GM20431 (cell line): Measurements from ENCODE around the gene MALSU1.

Source experiments
- in situ Hi-C: fragments of 300-500 bp; cut with MseI, MboI; formaldehyde crosslinking; loops from one replicate; pipeline ENCODE4 v1.15.0; 2020; ENCODE audit warnings: low sequenced_read_pairs; ENCODE audit not compliant: unreplicated experiment

The MALSU1 gene

DNA sequence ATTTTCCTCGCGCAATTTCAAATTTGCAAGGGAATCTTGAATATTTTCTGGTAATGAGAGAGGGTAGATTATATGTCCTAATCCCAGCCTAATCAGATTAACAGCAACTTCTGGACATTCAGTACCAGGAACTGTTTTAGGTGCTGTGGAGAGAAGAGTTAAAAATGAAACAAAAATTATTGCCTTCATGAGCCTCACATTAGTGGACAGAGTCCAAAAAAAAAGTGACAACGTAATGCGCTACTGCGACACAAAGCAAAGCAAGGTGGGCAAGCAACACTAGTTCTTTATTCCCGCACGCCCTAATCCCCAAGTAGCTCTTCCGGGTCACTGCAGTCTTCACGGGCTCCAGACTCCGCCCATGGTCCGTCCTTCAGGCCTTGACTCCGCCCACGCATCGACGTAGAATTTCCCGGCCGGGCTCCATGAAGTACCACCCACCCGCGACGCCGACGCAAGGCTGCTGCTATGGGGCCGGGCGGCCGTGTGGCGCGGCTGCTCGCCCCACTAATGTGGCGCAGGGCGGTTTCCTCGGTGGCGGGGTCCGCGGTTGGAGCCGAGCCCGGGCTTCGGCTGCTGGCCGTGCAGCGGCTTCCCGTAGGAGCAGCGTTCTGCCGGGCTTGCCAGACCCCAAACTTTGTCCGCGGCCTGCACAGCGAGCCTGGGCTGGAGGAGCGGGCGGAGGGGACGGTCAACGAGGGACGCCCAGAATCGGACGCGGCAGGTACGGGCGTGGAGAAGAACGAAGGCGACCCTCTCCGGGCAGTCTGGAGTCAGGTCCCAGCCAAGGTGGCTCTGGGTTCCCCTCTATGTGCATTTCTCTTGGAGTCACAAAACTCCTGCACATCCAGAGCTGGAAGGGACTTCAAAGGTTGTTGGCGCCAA lies at the start of gene MALSU1:
Gene MALSU1, plus strand, starts transcription at position 455 of the 885 bp plus-strand sequence. Its CDS starts 14 bp downstream, at position 469.
- in situ Hi-C loops, result no loop called here

DNA sequence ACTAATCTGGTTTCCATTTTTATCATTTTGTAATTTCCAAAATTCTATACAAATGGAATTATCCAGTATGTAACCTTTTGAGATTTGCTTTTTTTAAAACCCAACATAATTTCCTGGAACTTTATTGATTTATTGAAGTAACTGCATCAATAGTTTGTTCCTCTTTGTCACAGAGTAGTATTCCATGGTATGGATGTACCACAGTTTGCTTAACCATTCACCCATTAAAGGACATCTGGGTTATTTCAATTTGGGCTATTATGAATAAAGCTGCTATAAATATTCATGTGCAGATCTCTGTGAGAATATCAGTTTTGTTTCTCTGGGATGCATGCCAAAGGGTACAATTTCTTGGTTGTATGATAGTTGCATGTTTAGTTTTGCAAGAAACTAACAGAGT lies 49.7 kb upstream of the MALSU1 start:
- in situ Hi-C loops, result no loop called here

DNA sequence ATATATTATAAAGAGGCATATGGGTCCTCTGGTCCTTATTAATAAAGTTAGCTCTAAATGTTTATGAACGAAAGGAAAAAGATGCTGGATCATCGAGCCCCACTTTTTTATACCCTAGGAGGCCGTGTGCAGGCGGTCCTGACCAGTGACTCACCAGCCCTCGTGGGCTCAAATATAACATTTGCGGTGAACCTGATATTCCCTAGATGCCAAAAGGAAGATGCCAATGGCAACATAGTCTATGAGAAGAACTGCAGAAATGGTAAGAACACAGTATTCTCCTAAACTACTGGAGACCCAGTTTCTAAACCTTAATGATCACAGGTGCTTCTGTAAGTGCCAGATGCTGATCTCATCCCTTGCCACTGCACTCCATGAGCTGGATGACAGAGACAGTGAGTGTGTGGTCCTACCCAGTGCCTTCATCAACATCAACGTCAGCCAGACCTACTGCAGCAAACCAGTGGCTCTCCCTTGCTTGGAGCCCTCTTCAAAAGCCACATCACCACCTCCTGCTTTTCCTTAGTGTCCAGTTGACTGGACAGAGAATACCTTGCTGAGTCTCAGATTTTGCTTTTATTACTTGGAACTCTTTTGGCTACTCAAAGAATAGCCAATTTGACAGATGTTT lies 45.0 kb upstream of the MALSU1 start:
- in situ Hi-C loops, result no loop called here

DNA sequence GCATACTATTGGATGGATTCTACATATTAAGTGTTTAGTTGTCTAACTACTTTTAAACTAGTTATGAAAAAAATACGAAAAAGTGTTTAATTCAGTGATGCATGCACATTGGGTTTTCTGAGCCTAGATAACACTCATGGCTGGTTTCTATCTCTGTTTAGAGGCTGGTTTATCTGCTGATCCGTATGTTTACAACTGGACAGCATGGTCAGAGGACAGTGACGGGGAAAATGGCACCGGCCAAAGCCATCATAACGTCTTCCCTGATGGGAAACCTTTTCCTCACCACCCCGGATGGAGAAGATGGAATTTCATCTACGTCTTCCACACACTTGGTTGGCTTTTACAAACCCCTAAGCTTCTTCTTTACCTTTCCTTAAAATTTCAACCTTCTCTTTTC lies 42.4 kb upstream of the MALSU1 start:
- in situ Hi-C loops, result no loop called here

DNA sequence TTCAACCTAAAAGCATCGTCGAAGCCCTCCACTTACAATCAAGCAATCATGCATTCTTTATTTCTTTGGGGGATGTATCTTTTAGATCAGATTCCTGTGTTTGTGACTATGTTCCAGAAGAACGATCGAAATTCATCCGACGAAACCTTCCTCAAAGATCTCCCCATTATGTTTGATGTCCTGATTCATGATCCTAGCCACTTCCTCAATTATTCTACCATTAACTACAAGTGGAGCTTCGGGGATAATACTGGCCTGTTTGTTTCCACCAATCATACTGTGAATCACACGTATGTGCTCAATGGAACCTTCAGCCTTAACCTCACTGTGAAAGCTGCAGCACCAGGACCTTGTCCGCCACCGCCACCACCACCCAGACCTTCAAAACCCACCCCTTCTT lies 38.8 kb upstream of the MALSU1 start:
- in situ Hi-C loops, result no loop called here

DNA sequence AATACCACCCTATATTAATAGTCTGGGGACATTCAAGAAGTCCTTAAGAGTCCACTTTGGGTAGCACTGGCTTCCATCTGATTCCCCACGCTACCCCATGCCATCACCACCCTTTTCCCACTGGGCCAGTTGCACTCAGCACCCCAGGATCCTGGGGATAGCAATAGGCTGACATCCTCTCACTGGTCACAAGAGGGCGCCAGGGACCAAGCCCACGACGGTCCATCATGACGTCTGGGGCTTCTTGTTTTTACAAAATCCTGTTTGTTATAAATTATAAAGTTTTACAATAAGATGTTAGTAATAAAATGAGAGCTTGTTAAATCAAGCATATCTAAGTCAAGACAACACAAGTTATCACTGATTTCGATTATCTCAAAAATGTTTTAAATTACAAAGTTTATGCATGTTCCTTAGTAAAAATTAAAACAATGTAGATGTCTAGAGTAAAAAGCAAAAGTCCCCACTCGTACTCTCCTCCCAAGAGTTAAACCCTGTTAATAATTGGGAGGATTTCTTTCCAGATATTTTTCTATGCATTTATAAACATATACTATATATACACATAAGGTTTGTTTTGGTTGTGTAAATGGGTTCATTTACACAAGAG lies 37.2 kb upstream of the MALSU1 start:
- in situ Hi-C loops, result no loop called here

DNA sequence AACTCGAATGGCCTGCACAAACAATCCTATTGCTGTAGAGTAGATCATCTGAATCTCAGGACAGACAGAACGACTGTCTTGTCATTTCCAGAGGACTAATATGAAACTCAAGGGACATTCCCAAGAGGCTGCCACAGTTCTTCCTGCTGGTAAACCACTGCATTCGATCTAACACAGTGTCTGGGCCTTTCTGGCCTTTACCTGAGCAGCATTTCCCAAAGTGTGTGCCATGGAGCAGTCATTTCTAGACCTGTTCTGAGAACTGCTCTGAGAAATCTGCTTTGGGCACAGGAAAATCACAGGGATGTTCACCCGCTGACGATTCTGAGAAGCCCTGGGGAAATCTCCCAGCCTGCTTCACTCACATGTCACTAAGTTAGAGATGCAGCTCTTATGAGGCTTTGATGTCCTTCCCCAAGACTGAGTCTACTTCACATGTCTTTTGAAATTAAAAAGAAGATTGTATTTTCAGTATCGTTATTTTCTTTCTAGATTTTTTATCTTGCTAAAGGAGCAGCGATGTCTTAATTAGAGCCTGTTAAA lies 34.2 kb upstream of the MALSU1 start:
- in situ Hi-C loops, result no loop called here

DNA sequence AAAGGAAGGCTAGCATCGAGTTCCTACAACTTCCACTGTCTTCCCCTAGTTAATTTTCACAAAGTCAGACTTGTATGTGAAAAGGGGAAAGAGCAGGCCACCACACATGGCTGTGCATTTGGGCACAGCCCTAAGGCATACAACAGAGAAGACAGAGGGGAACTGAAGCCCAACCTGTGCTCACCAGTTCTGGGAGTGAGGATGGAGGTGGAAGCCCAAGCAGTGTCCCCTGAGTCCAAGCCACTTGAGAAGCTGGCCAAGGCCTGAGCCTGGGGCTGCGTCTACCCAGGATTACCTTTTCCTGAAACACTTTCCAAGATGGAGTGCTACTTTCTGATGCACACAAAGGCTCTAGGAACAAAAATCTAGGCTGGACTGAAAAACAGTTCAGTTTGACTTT lies 32.2 kb upstream of the MALSU1 start:
- in situ Hi-C loops, result no loop called here

DNA sequence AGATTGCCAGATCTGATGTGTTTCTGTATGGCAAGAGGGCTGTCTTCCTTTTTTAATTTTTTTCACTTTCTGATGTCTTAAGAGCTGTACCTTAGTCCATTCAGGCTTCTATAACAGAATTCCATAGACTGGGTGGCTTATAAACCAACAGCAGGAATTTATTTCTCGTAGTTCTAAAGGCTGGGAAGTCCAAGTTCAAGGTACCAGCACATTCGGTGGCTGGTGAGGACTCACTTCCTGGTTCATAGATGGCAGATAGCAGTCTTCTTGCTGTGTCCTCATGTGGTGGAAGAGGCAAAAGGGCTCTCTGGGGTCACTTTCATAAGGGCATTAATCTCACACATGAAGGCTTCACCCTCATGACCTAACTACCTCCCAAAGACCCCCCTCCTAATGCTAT lies 31.8 kb upstream of the MALSU1 start:
- in situ Hi-C loops, result no loop called here

DNA sequence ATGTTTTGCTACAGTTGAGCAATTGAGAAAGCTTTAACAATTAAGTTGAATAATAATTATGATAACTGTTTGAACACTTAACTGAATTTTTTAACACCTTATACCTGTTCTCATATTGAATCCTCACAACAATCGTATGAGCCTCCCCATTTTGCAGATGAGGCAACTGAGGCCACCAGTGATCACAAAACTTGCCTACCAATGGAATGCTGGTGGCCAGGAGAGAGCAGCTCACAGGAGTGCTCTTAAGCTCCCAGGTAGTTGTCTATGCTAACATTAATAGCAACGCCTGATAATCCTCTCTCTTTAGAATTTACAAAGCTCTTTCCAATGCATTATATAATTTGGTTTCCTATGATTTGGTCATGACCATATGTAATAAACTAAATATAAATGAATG lies 31.0 kb upstream of the MALSU1 start:
- in situ Hi-C loops, result no loop called here

DNA sequence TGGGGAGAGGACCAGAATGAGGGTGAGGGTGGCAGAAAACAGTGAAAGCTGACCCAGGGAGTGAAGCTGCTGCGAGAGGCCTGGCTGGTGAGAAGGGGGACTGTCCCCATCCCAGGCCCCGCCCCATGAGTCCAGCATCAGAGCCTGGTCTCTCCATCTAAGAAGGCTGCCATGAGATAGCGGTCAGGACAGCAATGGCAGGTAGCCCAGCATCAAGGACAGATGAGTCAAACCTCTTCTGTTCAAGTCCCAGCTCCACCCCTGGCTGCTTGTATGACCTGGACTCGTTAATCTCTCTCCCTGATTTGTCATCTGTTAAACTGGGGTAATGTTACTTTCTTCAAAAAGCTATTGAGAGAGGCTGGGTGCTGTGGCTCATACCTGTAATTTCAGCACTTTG lies 30.4 kb upstream of the MALSU1 start:
- in situ Hi-C loops, result no loop called here

DNA sequence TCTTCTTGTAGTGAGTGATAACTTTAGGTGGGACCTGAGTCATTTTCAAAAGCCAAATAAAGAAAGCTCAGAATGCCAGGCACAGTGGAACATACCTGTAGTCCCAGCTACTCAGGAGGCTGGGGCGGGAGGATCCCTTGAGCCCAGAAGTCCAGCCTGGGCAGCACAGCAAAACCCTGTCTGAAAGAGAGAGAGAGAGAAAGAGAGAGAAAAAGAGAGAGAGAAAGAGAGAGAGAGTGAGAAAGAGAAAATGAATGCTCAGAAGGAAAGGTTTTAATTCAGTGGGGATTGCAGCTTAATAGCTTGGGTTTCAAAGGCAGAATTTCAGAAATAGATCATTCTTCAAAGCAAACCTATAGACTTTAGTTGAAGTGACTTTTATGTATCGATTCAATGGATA lies 26.9 kb upstream of the MALSU1 start:
- in situ Hi-C loops, result no loop called here

DNA sequence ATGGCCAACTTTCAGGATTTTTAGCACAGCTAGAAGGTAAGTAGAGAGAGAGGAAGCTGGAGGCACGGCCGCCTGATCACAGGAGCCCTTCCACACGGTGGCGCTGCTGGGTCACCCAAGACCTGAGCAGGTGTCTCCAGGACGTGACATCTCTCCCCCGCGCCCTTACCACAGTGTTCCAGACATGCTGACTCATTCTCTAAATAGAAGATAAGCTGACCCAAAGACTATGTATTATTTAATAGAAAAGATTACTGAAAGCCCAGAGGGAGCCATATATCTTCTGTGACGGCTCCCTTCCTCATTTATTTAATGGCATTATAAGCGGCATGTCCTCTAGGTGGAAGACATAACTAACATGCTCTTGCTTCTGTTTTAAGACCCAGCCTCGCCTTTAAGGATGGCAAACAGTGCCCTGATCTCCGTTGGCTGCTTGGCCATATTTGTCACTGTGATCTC lies 26.0 kb upstream of the MALSU1 start:
- in situ Hi-C loops, result no loop called here

DNA sequence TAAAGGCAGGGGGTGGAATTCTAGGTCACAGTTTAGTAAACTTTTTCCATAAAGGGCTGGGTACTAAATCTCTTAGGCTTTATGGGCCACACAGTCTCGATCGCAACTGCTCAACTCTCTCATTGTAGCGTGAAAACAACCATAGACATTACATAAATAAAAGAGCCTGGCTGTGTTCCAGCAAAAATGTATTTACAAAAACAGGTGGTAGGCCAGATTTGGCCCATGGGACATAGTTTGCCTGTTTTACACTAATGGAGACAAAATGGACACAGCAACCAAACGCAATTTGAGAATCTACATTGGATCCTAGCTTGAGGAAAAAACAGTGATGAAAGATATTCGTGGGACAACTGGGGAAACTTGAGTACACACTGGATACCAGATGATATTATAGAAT lies 23.2 kb upstream of the MALSU1 start:
- in situ Hi-C loops, result no loop called here

DNA sequence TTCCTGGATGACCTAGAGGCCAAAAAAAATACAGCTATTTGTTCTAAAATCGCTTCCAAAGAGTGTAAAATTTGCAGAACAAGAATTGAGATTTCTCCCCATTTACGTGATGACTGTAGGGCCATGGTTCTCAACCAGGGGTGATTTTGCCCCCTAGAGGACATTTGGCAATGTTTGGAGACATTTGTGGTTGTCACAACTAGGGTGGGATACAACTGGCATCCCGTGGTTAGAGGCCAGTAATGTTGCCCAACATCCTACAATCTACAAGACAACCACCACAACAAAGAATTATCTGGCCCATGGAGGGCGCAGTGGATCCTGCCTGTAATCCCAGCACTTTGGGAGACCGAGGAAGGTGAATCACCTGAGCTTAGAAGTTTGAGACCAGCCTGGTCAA lies 22.8 kb upstream of the MALSU1 start:
- in situ Hi-C loops, result no loop called here

DNA sequence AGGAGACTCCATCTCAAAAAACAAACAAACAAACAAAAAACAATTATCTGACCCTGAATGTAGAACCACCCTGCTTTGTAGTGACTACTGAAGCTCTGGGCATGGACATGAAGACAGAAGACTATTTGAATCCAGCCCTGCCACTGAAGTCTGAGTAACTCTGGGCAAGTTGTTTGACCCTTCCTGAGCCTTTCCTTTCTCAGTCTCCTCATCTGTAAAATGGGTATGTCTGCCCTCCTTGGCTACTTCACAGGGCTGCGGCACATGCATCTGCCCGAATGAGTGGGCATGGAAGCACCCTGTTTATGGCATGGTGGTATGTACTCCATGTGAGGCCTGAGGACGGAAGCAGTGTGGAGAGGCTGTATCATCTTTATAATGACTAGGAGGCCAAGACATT lies 22.2 kb upstream of the MALSU1 start:
- in situ Hi-C loops, result no loop called here

DNA sequence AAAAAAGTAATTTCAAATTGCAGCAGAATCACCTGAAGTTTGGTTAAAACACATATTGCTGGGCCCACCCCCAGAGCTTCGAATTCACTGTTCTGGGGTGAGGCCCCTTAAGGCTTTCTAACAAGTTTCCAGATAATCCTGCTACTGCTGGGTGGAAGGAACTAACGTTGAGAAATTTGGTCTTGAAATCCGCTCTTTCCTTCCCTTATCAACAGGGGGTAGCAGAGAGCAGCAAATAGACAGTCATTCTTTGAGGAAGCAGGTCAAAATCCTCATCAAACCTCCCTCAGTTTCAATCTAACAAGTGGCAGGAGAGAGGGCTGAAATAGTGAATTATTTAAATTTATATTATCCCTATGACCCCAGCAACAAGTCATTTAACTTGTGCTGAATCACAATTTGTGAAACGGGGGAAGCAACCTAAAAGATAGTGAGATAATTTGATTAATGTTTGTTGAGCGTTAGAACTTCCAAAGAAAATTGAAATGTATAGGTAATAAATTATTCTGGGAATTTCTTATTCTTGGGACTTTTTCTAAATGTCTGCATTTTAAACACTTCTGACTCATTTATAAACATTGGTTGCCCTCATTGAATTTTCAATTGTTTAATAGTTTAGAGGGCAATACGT lies 21.7 kb upstream of the MALSU1 start:
- in situ Hi-C loops, result no loop called here

DNA sequence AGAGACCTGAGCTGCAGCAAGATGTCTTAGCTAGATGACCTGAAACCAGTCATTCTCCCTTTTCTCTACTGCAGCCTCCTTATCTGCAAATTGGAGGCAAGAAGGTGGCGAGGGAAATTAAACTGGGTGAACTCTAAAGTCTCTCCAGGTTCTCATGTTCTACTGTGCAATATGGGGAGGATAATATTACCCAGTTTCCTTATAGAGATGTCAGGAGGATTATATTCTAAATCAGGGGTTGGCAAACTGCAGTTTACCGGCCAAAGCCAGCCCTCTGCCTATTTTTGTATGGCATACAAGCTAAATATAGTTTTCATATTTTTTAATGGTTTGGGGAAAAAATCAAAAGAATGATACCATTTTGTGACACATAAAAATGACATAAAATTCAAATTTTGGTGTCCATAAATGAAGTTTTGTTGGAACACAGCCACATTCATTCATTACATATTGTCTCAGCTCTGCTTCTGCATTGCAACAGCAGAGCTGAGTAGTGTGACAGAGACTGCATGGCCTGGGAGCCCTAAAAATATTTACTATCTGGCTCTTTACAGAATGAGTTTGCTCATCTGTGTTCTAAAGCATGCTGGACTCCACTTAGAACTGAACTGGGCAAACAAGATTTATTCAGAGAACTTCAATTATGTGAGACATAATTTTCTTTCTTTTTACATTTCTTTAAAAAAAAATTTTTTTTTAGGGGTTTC lies 19.2 kb upstream of the MALSU1 start:
- in situ Hi-C loops, result no loop called here

DNA sequence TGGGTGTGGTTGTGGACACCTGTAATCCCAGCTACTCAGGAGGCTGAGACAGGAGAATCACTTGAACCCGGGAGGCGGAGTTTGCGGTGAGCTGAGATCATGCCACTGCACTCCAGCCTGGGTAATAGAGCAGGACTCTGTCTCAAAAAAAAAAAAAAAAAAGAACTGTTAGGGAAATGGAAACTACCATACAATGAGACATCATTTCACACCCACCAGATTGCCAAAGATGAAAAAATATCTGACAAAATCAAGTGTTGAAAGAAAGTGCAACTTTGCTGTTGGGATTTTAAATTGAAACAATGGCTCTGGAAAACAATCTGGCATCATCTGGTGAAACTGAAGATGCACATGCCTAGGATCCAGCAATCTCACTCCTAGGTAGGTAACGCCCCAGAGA lies 16.1 kb upstream of the MALSU1 start:
- in situ Hi-C loops, result no loop called here

DNA sequence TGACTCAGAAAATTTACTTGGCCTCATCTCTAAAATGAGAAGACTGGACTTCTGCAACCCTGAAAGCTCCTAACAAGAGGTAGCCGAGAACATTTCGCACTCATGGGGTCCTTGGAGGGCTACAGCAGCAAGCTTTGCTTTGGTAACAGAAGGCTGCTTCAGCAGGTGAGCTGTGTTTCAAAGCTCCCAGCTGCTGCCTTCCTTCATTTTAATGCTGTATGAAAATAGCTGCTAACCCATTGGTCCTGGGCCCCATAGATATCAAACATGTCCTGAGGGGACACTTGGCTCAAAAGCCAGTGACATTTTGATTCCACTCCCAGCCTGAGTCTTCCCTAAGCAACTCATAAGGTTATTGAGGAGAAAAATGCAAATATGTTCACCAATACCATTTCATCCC lies 14.3 kb upstream of the MALSU1 start:
- in situ Hi-C loops, result no loop called here
